Measurements from ENCODE around the gene LAMP1.

DNA sequence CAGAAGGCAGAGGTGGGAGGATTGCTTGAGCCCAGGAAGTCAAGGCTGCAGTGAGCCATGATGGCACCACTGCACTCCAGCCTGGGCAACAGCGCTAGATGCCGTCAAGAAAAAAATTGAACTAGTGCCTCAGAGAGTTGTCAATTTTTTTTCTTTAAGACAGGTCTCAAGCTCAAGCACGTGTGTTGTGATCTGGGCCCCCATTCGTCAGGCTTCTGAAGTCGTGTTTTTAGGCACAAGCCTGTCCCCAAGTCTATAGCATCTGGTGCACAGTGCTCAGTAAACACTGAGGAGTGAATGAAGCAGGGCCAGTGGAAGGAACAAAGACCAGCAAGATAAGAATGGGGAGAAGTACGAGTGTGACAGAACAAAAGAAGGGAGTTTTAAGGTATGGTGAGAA is 23.7 kb upstream of the LAMP1 start:
- TF ChIP-seq, protein P1, sequence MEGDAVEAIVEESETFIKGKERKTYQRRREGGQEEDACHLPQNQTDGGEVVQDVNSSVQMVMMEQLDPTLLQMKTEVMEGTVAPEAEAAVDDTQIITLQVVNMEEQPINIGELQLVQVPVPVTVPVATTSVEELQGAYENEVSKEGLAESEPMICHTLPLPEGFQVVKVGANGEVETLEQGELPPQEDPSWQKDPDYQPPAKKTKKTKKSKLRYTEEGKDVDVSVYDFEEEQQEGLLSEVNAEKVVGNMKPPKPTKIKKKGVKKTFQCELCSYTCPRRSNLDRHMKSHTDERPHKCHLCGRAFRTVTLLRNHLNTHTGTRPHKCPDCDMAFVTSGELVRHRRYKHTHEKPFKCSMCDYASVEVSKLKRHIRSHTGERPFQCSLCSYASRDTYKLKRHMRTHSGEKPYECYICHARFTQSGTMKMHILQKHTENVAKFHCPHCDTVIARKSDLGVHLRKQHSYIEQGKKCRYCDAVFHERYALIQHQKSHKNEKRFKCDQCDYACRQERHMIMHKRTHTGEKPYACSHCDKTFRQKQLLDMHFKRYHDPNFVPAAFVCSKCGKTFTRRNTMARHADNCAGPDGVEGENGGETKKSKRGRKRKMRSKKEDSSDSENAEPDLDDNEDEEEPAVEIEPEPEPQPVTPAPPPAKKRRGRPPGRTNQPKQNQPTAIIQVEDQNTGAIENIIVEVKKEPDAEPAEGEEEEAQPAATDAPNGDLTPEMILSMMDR (IDR thresholded peaks at IDR 0.05): no peak
- no peak for TF ChIP-seq POLR2A (IDR thresholded peaks at IDR 0.05; ENCODE audit: low read depth)
- TF ChIP-seq EP300 (IDR thresholded peaks at IDR 0.05): no peak
- TF ChIP-seq POLR2AphosphoS5 (IDR thresholded peaks at IDR 0.05): no peak
